Measurements from ENCODE around the gene POU3F2.

The POU3F2 gene

GRCh38 chr6:98831057-98831958 lies 3.1 kb upstream of the POU3F2 start:
- no peaks in the 10 kb centered on the region for H3K36me3 ChIP-seq (ENCODE audit: control insufficient read depth in 2 of 2, insufficient read depth in 1 of 2, low read length in 2 of 2)
- TF ChIP-seq KLF1 (tag by site-specific recombination; IDR thresholded peaks at IDR 0.05) (no peak), ZNF202 (tag by site-specific recombination; IDR thresholded peaks at IDR 0.05; ENCODE audit: borderline replicate concordance) (peak; percentile 82)
- ChIA-PET POLR2A (no interaction called here), CTCF (interaction anchor here (0.6 to 0.8 kb wide), 2 partner anchors 13 to 506 kb away, joined by 3 read pairs; no protein-coding TSS in a partner anchor)
- H3K4me1 ChIP-seq (ENCODE audit: control insufficient read depth, insufficient read depth, low read length) = no peaks in the 10 kb centered on the region; the same call in 1 of the 2 replicates
- H3K4me3 ChIP-seq (ENCODE audit: low read depth, low read length) = no peak overlapping the region
- H3K9me3 ChIP-seq (ENCODE audit: control insufficient read depth, insufficient read depth, low read depth, low read length) = no peaks in the 10 kb centered on the region
- H3K27ac ChIP-seq (ENCODE audit: extremely low read depth, low read depth, low read length) = no peak overlapping the region

- no peak overlapping the region for H3K27ac ChIP-seq (ENCODE audit: extremely low read depth, low read depth, low read length)
- no peaks in the 10 kb centered on the region for H3K36me3 ChIP-seq (ENCODE audit: control insufficient read depth in 2 of 2, insufficient read depth in 1 of 2, low read length in 2 of 2)
- no peak overlapping the region for H3K4me3 ChIP-seq (ENCODE audit: low read depth, low read length)
- H3K4me1 ChIP-seq (ENCODE audit: control insufficient read depth, insufficient read depth, low read length) = no peaks in the 10 kb centered on the region; the same call in 1 of the 2 replicates
- ChIA-PET POLR2A (no interaction called here), CTCF (interaction anchor here (0.6 kb wide), 2 partner anchors 416 to 507 kb away, joined by 3 to 4 read pairs; no protein-coding TSS in a partner anchor)
- H3K9me3 ChIP-seq (ENCODE audit: control insufficient read depth, insufficient read depth, low read depth, low read length) = no peaks in the 10 kb centered on the region
- TF ChIP-seq ZBTB21 (tag by site-specific recombination; IDR thresholded peaks at IDR 0.05) (no peak), ZNF639 (tag by site-specific recombination; IDR thresholded peaks at IDR 0.05) (no peak), ZBTB7A (tag by site-specific recombination; IDR thresholded peaks at IDR 0.05; ENCODE audit: low read depth) (no peak), ZFHX2 (tag by site-specific recombination; conservative IDR thresholded peaks at IDR 0.05) (no peak), ZNF354C (tag by site-specific recombination; IDR thresholded peaks at IDR 0.05; ENCODE audit: borderline replicate concordance, low read depth) (no peak), ZFP37 (tag by site-specific recombination; IDR thresholded peaks at IDR 0.05) (no peak), ZNF704 (tag by site-specific recombination; IDR thresholded peaks at IDR 0.05) (no peak), ZNF280D (tag by site-specific recombination; IDR thresholded peaks at IDR 0.05) (no peak), ZNF530 (tag by site-specific recombination; IDR thresholded peaks at IDR 0.05; ENCODE audit: low read depth) (no peak), ZNF112 (tag by site-specific recombination; IDR thresholded peaks at IDR 0.05) (no peak), BCL6B (tag by site-specific recombination; IDR thresholded peaks at IDR 0.05) (no peak), ZNF19 (tag by site-specific recombination; IDR thresholded peaks at IDR 0.05; ENCODE audit: low read depth) (no peak), ZNF391 (tag by site-specific recombination; IDR thresholded peaks at IDR 0.05; ENCODE audit: borderline replicate concordance, low read depth) (no peak), PRDM6 (tag by site-specific recombination; IDR thresholded peaks at IDR 0.05) (no peak), ZNF561 (tag by site-specific recombination; IDR thresholded peaks at IDR 0.05; ENCODE audit: borderline replicate concordance) (no peak), ZNF510 (tag by site-specific recombination; IDR thresholded peaks at IDR 0.05; ENCODE audit: insufficient replicate concordance) (no peak), ZNF26 (tag by site-specific recombination; IDR thresholded peaks at IDR 0.05) (no peak), ZNF24 (tag by site-specific recombination; IDR thresholded peaks at IDR 0.05) (no peak), ZBTB17 (tag by site-specific recombination; IDR thresholded peaks at IDR 0.05) (no peak), SCRT2 (tag by site-specific recombination; IDR thresholded peaks at IDR 0.05) (no peak)
Observed at GRCh38 chr6:98831959-98832283, 2.5 kb upstream of the POU3F2 start.
